GM19328 (cell line): ENCODE results near the gene OGFOD3.
"Not testable (repeated sequence)": the region's sequence is repeated elsewhere in the genome, so short reads cannot be mapped to it uniquely, and the experiment has no call there.

ENCODE experiments used
- ATAC-seq: cut with Tn5 transposase; IDR thresholded peaks from one replicate; pipeline ENCODE4 v1.9.1; 2021; ENCODE audit warnings: mild to moderate bottlenecking, moderate library complexity; ENCODE audit not compliant: unreplicated experiment

Gene OGFOD3

GRCh38 chr17:82377294-82377693 lies 41.1 kb downstream of the OGFOD3 start:
- ATAC-seq = not testable (repeated sequence)

- ATAC-seq = no peak
Measured at GRCh38 chr17:82376042-82376730, 42.2 kb downstream of the OGFOD3 start.

GRCh38 chr17:82375359-82376041 lies 42.9 kb downstream of the OGFOD3 start:
- ATAC-seq = no peak

GRCh38 chr17:82374626-82375331 lies 43.6 kb downstream of the OGFOD3 start:
- ATAC-seq = no peak

- no peak for ATAC-seq
Measured at GRCh38 chr17:82373731-82374625, 44.4 kb downstream of the OGFOD3 start.

GRCh38 chr17:82373072-82373452 lies 45.3 kb downstream of the OGFOD3 start:
- ATAC-seq = not testable (repeated sequence)

- ATAC-seq = no peak
Measured at GRCh38 chr17:82372249-82373071, 45.9 kb downstream of the OGFOD3 start.

GRCh38 chr17:82371333-82372248 lies 46.8 kb downstream of the OGFOD3 start, which contains the start of gene UTS2R:
Gene UTS2R, plus strand, starts transcription at chr17:82371765. Its CDS starts 2,560 bp downstream, at chr17:82374325.
- no peak for ATAC-seq

GRCh38 chr17:82370471-82371332 lies 47.7 kb downstream of the OGFOD3 start:
- ATAC-seq = no peak

- no peak for ATAC-seq
Measured at GRCh38 chr17:82369211-82369610, 49.2 kb downstream of the OGFOD3 start.

GRCh38 chr17:82367724-82368524 lies 50.5 kb downstream of the OGFOD3 start:
- no peak for ATAC-seq

- no peak for ATAC-seq
Measured at GRCh38 chr17:82366749-82367148, 51.6 kb downstream of the OGFOD3 start.

- ATAC-seq = no peak
Measured at GRCh38 chr17:82365606-82366295, 52.6 kb downstream of the OGFOD3 start.

GRCh38 chr17:82361885-82362633 lies 56.3 kb downstream of the OGFOD3 start:
- ATAC-seq = no peak

- not testable (repeated sequence) for ATAC-seq
Measured at GRCh38 chr17:82359451-82360074, 58.8 kb downstream of the OGFOD3 start.
